Gastrocnemius medialis (tissue), 4 donors: ENCODE measurements around the gene CFHR4. TPM values are rescaled to one million over a fixed set of nuclear protein-coding genes. Genes with fewer than 3 reads are reported as not detected.
"Not testable (repeated sequence)": the region's sequence is repeated elsewhere in the genome, so short reads cannot be mapped to it uniquely, and the experiment has no call there.

Experiments used
- ATAC-seq, 2 donors: fragments of 150-250 bp; one replicate each; pipeline ENCODE4 v1.9.1; 2016
- DNase-seq, 2 donors: peaks; one replicate each; pipeline ENCODE4 v3.0.0-alpha.2; 2019
- H3K27ac ChIP-seq, 4 donors: fragments of 200-600 bp; sonication (generic); 1 replicate in 1 of 4; 2 replicates in 3 of 4; pipeline ENCODE4 v1.5.1; 2016 to 2018; ENCODE audit warnings: mild to moderate bottlenecking in 2 of 4, moderate library complexity in 1 of 4
- H3K27me3 ChIP-seq, 3 donors: fragments of 200-600 bp; sonication (generic) in 2 of 3; 1 replicate in 1 of 3; 2 replicates in 2 of 3; pipeline versions ENCODE4 v1.5.1 to v1.6.0; 2016 to 2019; ENCODE audit warnings: mild to moderate bottlenecking in 1 of 3, moderate library complexity in 1 of 3
- H3K36me3 ChIP-seq, 2 donors: fragments of 200-600 bp; sonication (generic) in 1 of 2; one replicate each; pipeline ENCODE4 v1.5.1; 2017 to 2018
- H3K4me1 ChIP-seq, 2 donors: fragments of 200-600 bp; sonication (generic) in 1 of 2; one replicate each; pipeline ENCODE4 v1.5.1; 2016 to 2017; ENCODE audit warnings: mild to moderate bottlenecking in 2 of 2
- H3K4me3 ChIP-seq, 4 donors: fragments of 200-600 bp; sonication (generic) in 3 of 4; 1 replicate in 1 of 4; 2 replicates in 3 of 4; pipeline ENCODE4 v1.5.1; 2016 to 2019; ENCODE audit warnings: mild to moderate bottlenecking in 2 of 4
- H3K9me3 ChIP-seq, 3 donors: fragments of 200-600 bp; sonication (generic) in 2 of 3; 1 replicate in 1 of 3; 2 replicates in 2 of 3; pipeline ENCODE4 v1.5.1; 2016 to 2019
- POLR2A ChIP-seq, 2 donors: fragments of 450-650 bp; IDR thresholded peaks; one replicate each; pipeline ENCODE4 v1.6.1; 2017; ENCODE audit warnings: antibody characterized with exemption in 2 of 2, mild to moderate bottlenecking in 2 of 2, moderate library complexity in 2 of 2
- in situ Hi-C, 4 donors: fragments of 200-750 bp; cut with MboI; loops; one replicate each; pipeline versions ENCODE4 v1.15.0 to v1.8.0; 2017; ENCODE audit warnings: low sequenced_read_pairs in 4 of 4
- intact Hi-C: fragments of 100-400 bp; cut with DNase I; formaldehyde crosslinking; loops from one replicate; pipeline ENCODE4 v1.15.1; 2023; ENCODE audit warnings: low total_unique reads
- total RNA-seq, 4 donors: library from RNA; depleted of rRNA; stranded (reverse); fragments of >200 nt; gene quantifications; one replicate each; pipeline versions ENCODE4 v1.1.0 to v1.2.3, GENCODE V29; 2016
- TF ChIP-seq, protein P1 (sequence below), 5 experiments: fragments of 450-650 bp in 3 of 5; fragments of 200-600 bp in 2 of 5; sonication (generic) in 2 of 5; IDR thresholded peaks in 4 of 5; conservative IDR thresholded peaks in 1 of 5; 1 replicate in 4 of 5; 2 replicates in 1 of 5; pipeline ENCODE4 v1.5.1; 2016 to 2019; ENCODE audit warnings: antibody characterized with exemption in 5 of 5, mild to moderate bottlenecking in 3 of 5, moderate library complexity in 3 of 5

CFHR4 gene
- total RNA-seq, 4 donors from 2014 or later, result 0.20 TPM; not detected in 3

DNA sequence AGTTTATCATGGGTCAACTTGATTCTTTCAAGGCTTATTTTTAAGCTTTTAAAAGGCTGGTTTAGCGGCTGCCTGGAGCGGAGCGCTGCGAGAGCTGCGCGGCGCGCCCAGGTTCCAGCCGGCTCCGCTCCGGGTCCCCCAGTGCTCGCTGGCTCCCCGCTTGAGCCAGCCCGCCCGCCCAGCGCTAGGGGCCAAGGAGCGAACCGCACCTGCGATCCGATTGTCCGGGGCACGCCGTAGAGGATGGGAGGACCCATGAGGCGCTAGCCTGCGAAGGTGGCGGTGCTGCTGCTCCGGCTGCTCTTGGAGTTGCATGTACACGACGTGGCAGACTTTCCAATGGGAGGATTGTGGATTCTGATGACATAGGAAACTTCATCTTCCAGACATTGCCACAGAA, 9.9 kb upstream of the CFHR4 start:
- no peak overlapping the region for H3K27ac ChIP-seq
- no peaks in the 10 kb centered on the region for H3K36me3 ChIP-seq
- DNase-seq (no peak), ATAC-seq (no peak)
- no peaks in the 10 kb centered on the region for H3K4me1 ChIP-seq
- no peaks in the 10 kb centered on the region for H3K27me3 ChIP-seq
- TF ChIP-seq, protein P1, sequence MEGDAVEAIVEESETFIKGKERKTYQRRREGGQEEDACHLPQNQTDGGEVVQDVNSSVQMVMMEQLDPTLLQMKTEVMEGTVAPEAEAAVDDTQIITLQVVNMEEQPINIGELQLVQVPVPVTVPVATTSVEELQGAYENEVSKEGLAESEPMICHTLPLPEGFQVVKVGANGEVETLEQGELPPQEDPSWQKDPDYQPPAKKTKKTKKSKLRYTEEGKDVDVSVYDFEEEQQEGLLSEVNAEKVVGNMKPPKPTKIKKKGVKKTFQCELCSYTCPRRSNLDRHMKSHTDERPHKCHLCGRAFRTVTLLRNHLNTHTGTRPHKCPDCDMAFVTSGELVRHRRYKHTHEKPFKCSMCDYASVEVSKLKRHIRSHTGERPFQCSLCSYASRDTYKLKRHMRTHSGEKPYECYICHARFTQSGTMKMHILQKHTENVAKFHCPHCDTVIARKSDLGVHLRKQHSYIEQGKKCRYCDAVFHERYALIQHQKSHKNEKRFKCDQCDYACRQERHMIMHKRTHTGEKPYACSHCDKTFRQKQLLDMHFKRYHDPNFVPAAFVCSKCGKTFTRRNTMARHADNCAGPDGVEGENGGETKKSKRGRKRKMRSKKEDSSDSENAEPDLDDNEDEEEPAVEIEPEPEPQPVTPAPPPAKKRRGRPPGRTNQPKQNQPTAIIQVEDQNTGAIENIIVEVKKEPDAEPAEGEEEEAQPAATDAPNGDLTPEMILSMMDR (IDR thresholded peaks at IDR 0.05 in 4 of 5, conservative IDR thresholded peaks at IDR 0.05 in 1 of 5), result no peak
- no peak for TF ChIP-seq POLR2A (IDR thresholded peaks at IDR 0.05)
- H3K9me3 ChIP-seq, result no peaks in the 10 kb centered on the region
- no peak overlapping the region for H3K4me3 ChIP-seq
- in situ Hi-C loops (no loop called here), intact Hi-C loops (no loop called here)

DNA sequence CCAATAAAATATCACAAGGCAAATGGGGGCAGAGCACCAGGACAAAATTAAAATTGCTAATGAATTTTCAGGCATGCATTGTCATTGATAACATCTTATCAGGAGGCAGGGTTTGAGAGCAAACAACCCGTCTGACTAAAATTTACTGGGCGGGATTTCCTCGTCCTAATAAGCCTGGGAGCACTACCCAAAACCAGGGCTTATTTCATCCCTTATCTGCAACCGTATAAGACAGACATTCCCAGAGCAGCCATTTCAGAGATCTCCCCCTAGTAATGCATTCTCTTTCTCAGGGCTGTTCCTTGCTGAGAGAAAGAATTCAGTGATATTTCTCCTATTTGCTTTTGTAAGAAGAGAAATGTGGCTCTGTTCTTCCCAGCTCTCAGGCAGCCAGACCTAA, 1.3 kb upstream of the CFHR4 start:
- ATAC-seq, H3K9me3 ChIP-seq, H3K4me3 ChIP-seq, H3K27me3 ChIP-seq, H3K36me3 ChIP-seq, DNase-seq, intact Hi-C loops, H3K4me1 ChIP-seq, H3K27ac ChIP-seq, in situ Hi-C loops: not testable (repeated sequence)

DNA sequence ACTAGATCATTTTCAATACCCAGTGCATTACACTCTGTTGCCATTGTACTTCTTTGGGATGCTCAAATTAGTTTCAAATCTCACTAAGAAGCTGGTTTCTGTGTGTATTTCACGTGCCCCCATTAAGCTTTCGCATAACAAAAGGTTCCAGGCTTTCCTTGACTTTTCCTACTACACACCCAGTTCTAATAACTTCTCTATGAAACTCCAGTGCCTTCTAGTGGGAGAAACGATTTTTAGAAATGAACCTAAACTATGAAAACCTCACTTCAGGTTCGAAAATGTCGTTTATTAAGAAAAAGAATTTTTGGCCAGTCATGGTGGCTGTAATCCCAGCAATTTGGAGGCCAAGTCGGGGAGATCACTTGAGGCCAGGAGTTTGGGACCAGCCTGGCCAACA, 2.8 kb downstream of the CFHR4 start:
- in situ Hi-C loops, result no loop called here
- Histone ChIP-seq H3K27me3 (no peaks in the 10 kb centered on the region), H3K4me3 (no peak overlapping the region)

DNA sequence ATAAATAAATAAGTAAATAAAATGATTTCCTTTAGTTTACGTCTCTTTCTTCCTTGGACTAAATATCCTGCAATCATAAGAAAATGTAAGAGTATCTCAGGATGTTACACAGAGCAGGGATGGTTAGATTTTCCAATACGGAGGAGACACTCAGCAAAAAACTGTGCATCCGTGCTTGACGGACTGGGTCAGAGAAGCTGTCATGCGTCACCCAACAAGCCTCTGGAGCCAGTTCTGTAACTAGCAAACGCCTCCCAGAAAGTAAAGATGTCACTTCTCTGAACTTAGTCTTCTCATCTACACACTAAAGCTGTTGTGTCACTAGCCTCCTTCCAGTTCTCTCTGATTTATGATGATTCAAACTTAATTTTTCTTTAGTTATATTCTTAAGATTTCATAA, 3.4 kb downstream of the CFHR4 start:
- no peaks in the 10 kb centered on the region for H3K4me1 ChIP-seq
- H3K27ac ChIP-seq, result no peak overlapping the region
- no peak overlapping the region for H3K4me3 ChIP-seq
- ATAC-seq, result no peak
- no peaks in the 10 kb centered on the region for H3K36me3 ChIP-seq
- no peaks in the 10 kb centered on the region for H3K27me3 ChIP-seq
- TF ChIP-seq, protein P1 (IDR thresholded peaks at IDR 0.05 in 4 of 5, conservative IDR thresholded peaks at IDR 0.05 in 1 of 5), result no peak
- no peak for TF ChIP-seq POLR2A (IDR thresholded peaks at IDR 0.05)
- DNase-seq, result no peak
- in situ Hi-C loops, result no loop called here
- intact Hi-C loops, result no loop called here
- no peaks in the 10 kb centered on the region for H3K9me3 ChIP-seq

More for the DNA sequence above, 2.8 kb downstream of the CFHR4 start:
- DNase-seq (no peak), ATAC-seq (no peak)
- H3K27ac ChIP-seq, result no peak overlapping the region
- H3K36me3 ChIP-seq, result no peaks in the 10 kb centered on the region
- intact Hi-C loops, result no loop called here
- H3K9me3 ChIP-seq, result no peaks in the 10 kb centered on the region
- TF ChIP-seq POLR2A (IDR thresholded peaks at IDR 0.05), result no peak
- TF ChIP-seq, protein P1 (IDR thresholded peaks at IDR 0.05 in 4 of 5, conservative IDR thresholded peaks at IDR 0.05 in 1 of 5), result no peak
- H3K4me1 ChIP-seq, result no peaks in the 10 kb centered on the region

DNA sequence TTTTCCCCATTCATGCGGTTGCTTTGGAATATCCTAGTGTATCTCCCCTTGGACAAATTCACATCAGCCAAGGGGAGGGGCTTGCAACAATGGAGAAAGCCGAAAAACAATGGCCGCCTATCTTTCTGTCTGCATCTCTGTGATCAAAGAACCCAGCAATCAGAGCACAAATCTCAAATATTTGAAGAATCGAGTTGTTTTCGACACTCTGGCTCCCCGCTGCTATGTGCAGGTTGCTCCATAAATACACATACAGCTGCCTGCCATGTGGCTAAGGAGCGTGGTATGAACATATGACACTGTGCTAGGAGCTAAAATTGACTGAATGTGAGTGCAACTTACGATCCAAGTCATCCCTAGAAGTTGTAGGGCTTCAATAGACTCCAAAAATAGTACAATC, 8.5 kb downstream of the CFHR4 start:
- H3K9me3 ChIP-seq, result no peaks in the 10 kb centered on the region

More for the DNA sequence above, 8.5 kb downstream of the CFHR4 start:
- in situ Hi-C loops (no loop called here), intact Hi-C loops (no loop called here)
- DNase-seq, result no peak
- no peaks in the 10 kb centered on the region for H3K4me1 ChIP-seq
- no peaks in the 10 kb centered on the region for H3K36me3 ChIP-seq
- TF ChIP-seq, protein P1 (IDR thresholded peaks at IDR 0.05 in 4 of 5, conservative IDR thresholded peaks at IDR 0.05 in 1 of 5), result no peak
- no peak for TF ChIP-seq POLR2A (IDR thresholded peaks at IDR 0.05)
- no peak overlapping the region for H3K4me3 ChIP-seq
- H3K27ac ChIP-seq, result no peak overlapping the region
- no peak for ATAC-seq
- no peaks in the 10 kb centered on the region for H3K27me3 ChIP-seq
